ENCODE data around the gene PLEKHB1.

DNA sequence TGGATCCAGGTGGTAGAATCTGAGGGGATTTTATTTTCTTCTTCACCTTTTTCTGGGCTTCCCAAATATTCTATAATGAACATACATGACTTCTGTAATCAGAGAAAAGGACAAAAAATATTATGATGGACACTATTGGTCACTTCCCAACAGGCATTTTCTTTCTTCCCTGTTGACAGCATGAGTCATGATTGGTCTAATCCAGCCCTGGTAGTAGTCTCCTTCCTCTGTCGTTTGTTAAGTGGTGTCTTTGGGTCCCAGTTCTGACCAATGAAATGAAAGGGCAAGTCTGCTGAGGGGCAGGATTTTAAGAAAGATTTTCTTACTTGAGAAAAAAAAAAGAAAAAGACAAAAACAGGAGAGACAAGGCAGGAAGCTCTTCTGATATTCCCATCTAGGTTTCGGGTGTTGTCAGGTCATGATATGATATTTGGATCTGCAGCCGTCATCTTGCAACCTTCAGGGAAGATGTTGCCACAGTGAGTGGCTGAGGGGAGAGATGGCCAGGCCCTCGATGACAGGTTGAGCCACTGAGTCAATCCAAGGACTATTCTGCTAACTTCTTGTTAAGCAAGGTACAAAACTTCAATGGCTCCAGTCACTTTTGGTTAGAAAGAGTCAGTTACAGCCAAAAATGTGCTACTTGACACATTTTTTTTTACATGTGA lies 23.3 kb upstream of the PLEKHB1 start:
- TF ChIP-seq, protein P1, sequence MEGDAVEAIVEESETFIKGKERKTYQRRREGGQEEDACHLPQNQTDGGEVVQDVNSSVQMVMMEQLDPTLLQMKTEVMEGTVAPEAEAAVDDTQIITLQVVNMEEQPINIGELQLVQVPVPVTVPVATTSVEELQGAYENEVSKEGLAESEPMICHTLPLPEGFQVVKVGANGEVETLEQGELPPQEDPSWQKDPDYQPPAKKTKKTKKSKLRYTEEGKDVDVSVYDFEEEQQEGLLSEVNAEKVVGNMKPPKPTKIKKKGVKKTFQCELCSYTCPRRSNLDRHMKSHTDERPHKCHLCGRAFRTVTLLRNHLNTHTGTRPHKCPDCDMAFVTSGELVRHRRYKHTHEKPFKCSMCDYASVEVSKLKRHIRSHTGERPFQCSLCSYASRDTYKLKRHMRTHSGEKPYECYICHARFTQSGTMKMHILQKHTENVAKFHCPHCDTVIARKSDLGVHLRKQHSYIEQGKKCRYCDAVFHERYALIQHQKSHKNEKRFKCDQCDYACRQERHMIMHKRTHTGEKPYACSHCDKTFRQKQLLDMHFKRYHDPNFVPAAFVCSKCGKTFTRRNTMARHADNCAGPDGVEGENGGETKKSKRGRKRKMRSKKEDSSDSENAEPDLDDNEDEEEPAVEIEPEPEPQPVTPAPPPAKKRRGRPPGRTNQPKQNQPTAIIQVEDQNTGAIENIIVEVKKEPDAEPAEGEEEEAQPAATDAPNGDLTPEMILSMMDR (IDR thresholded peaks at IDR 0.05): no peak
- TF ChIP-seq POLR2A (IDR thresholded peaks at IDR 0.05): no peak
